WERI-Rb-1 (cell line): ENCODE data around the gene MYO15A.

ENCODE experiments used
- DNase-seq: peaks from one replicate; pipeline ENCODE4 v3.0.0-alpha.2; 2020
- H3K27ac ChIP-seq: fragments of 250-450 bp; sonication (Bioruptor Pico); 2 replicates; pipeline ENCODE4 v1.5.1; 2020; ENCODE audit warnings: mild to moderate bottlenecking, moderate library complexity
- H3K27me3 ChIP-seq: fragments of 250-450 bp; sonication (Bioruptor Pico); 2 replicates; pipeline ENCODE4 v1.5.1; 2021; ENCODE audit warnings: mild to moderate bottlenecking, low read depth, moderate library complexity; ENCODE audit not compliant: insufficient read depth, severe bottlenecking
- H3K36me3 ChIP-seq: fragments of 250-450 bp; sonication (Bioruptor Pico); 2 replicates; pipeline ENCODE4 v1.5.1; 2020; ENCODE audit warnings: mild to moderate bottlenecking, moderate library complexity
- H3K4me3 ChIP-seq: 2 replicates; pipeline ENCODE4 v1.5.1; 2011; ENCODE audit warnings: low read depth, mild to moderate bottlenecking, control low read depth, low read length
- H3K9me3 ChIP-seq: fragments of 250-450 bp; sonication (Bioruptor Pico); 2 replicates; pipeline ENCODE4 v1.5.1; 2021; ENCODE audit warnings: mild to moderate bottlenecking, moderate library complexity; ENCODE audit not compliant: severe bottlenecking
- CTCF ChIP-seq: IDR thresholded peaks from 2 replicates; pipeline ENCODE4 v1.5.1; 2011; ENCODE audit warnings: low read depth, mild to moderate bottlenecking, control low read depth, inconsistent platforms, low read length

Gene MYO15A

GRCh38 chr17:18143044-18143936 lies 34.7 kb downstream of the MYO15A start:
- Histone ChIP-seq H3K9me3 (no peaks in the 10 kb centered on the region), H3K27ac (no peak overlapping the region), H3K36me3 (no peaks in the 10 kb centered on the region), H3K4me3 (no peak overlapping the region), H3K27me3 (no peaks in the 10 kb centered on the region)
- peak; percentile 92 for TF ChIP-seq CTCF
- DNase-seq, result peak; percentile 50

- Histone ChIP-seq H3K9me3 (no peaks in the 10 kb centered on the region), H3K4me3 (no peak overlapping the region), H3K27me3 (no peaks in the 10 kb centered on the region), H3K27ac (no peak overlapping the region), H3K36me3 (no peaks in the 10 kb centered on the region)
- no peak for DNase-seq
- no peak for TF ChIP-seq CTCF
Observed at GRCh38 chr17:18144261-18144660, 35.7 kb downstream of the MYO15A start.

- no peak overlapping the region for H3K4me3 ChIP-seq
- H3K36me3 ChIP-seq, result no peaks in the 10 kb centered on the region
- H3K9me3 ChIP-seq, result no peaks in the 10 kb centered on the region
- DNase-seq, result no peak
- TF ChIP-seq CTCF, result no peak
- H3K27ac ChIP-seq, result no peak overlapping the region
- H3K27me3 ChIP-seq, result no peaks in the 10 kb centered on the region
Observed at GRCh38 chr17:18144855-18145254, 36.3 kb downstream of the MYO15A start.

GRCh38 chr17:18145811-18146210 lies 37.3 kb downstream of the MYO15A start:
- Histone ChIP-seq H3K36me3 (no peaks in the 10 kb centered on the region), H3K4me3 (no peak overlapping the region), H3K9me3 (no peaks in the 10 kb centered on the region), H3K27me3 (no peaks in the 10 kb centered on the region), H3K27ac (no peak overlapping the region)
- TF ChIP-seq CTCF, result no peak
- DNase-seq, result no peak

GRCh38 chr17:18146259-18146658 lies 37.7 kb downstream of the MYO15A start:
- H3K9me3 ChIP-seq, result no peaks in the 10 kb centered on the region
- DNase-seq, result no peak
- TF ChIP-seq CTCF, result no peak
- H3K27ac ChIP-seq, result no peak overlapping the region
- H3K27me3 ChIP-seq, result no peaks in the 10 kb centered on the region
- no peaks in the 10 kb centered on the region for H3K36me3 ChIP-seq
- H3K4me3 ChIP-seq, result no peak overlapping the region
